HepG2 (cell line): Measurements from ENCODE around the gene DYNLL2. TPM values are rescaled to one million over a fixed set of nuclear protein-coding genes. Genes with fewer than 3 reads are reported as not detected.

Source experiments
- ARNTL ChIP-seq: sonication (generic); formaldehyde crosslinking; IDR thresholded peaks from 2 replicates; pipeline ENCODE4 v1.4.0; 2020; ENCODE audit warnings: mild to moderate bottlenecking, missing genetic modification reagents
- HOXA3 ChIP-seq: sonication (generic); formaldehyde crosslinking; IDR thresholded peaks from 2 replicates; pipeline ENCODE4 v1.5.0; 2020; ENCODE audit warnings: missing genetic modification reagents
- PATZ1 ChIP-seq: sonication (generic); formaldehyde crosslinking; IDR thresholded peaks from 2 replicates; pipeline ENCODE4 v1.4.0; 2020; ENCODE audit warnings: missing genetic modification reagents
- TFE3 ChIP-seq: IDR thresholded peaks from 2 replicates; pipeline ENCODE4 v1.6.1; 2016
- THRA ChIP-seq: sonication (generic); formaldehyde crosslinking; IDR thresholded peaks from 2 replicates; pipeline ENCODE4 v1.4.0; 2020; ENCODE audit warnings: missing genetic modification reagents, borderline replicate concordance
- YY1 ChIP-seq: IDR thresholded peaks from 2 replicates; pipeline ENCODE4 v1.6.1; 2011; ENCODE audit warnings: low read length, low read depth, moderate library complexity, mild to moderate bottlenecking; ENCODE audit not compliant: insufficient read depth, insufficient replicate concordance
- ZBTB38 ChIP-seq: sonication (generic); formaldehyde crosslinking; IDR thresholded peaks from 2 replicates; pipeline ENCODE4 v1.5.1; 2020; ENCODE audit warnings: mild to moderate bottlenecking, missing genetic modification reagents
- ZFX ChIP-seq: sonication (generic); formaldehyde crosslinking; IDR thresholded peaks from 2 replicates; pipeline ENCODE4 v1.4.0; 2020; ENCODE audit warnings: mild to moderate bottlenecking, low read depth, missing genetic modification reagents, moderate library complexity
- ZNF230 ChIP-seq: sonication (generic); formaldehyde crosslinking; IDR thresholded peaks from 2 replicates; pipeline ENCODE4 v1.4.0; 2020; ENCODE audit warnings: mild to moderate bottlenecking, missing genetic modification reagents
- ZNF263 ChIP-seq: sonication (generic); formaldehyde crosslinking; IDR thresholded peaks from 2 replicates; pipeline ENCODE4 v1.4.0; 2020; ENCODE audit warnings: missing genetic modification reagents
- ZNF547 ChIP-seq: sonication (generic); formaldehyde crosslinking; IDR thresholded peaks from 2 replicates; pipeline ENCODE4 v1.5.1; 2020; ENCODE audit warnings: mild to moderate bottlenecking, missing genetic modification reagents
- ZNF557 ChIP-seq: sonication (generic); formaldehyde crosslinking; IDR thresholded peaks from 2 replicates; pipeline ENCODE4 v1.4.0; 2020; ENCODE audit warnings: missing genetic modification reagents
- ZNF747 ChIP-seq: sonication (generic); formaldehyde crosslinking; IDR thresholded peaks from 2 replicates; pipeline ENCODE4 v1.8.1; 2023; ENCODE audit warnings: missing genetic modification reagents, mild to moderate bottlenecking, borderline replicate concordance
- ZNF761 ChIP-seq: sonication (generic); formaldehyde crosslinking; conservative IDR thresholded peaks from 2 replicates; pipeline ENCODE4 v1.4.0; 2020; ENCODE audit warnings: mild to moderate bottlenecking, missing genetic modification reagents
- ZNF792 ChIP-seq: IDR thresholded peaks from 2 replicates; pipeline ENCODE4 v1.6.1; 2016
- polyA plus RNA-seq, 8 experiments: library from polyadenylated mRNA; depleted of rRNA in 3 of 8; stranded (reverse) in 7 of 8; unstranded in 1 of 8; fragments of >200 nt; fragmentation: Illumina TruSeq in 4 of 8; extraction: Trizol in 4 of 8; gene quantifications; 2 replicates each; pipeline versions ENCODE4 v1.2.1 to v1.2.3, GENCODE V29; 2011 to 2016; ENCODE audit warnings: low read depth in 4 of 8, missing spikeins in 1 of 8, mixed read lengths in 1 of 8; ENCODE audit not compliant: insufficient read depth in 1 of 8
- total RNA-seq, 5 experiments: library from RNA; depleted of rRNA; stranded (reverse); fragments of >200 nt; fragmentation: Illumina TruSeq; extraction: Trizol; gene quantifications; 2 replicates each; pipeline ENCODE4 v1.2.3, GENCODE V29; 2016; ENCODE audit warnings: low read depth in 1 of 5

DYNLL2 gene
- total and polyA plus RNA-seq, 2 of the 13 experiments (the other 11 are each of a cell fraction or from before 2014, with no cell fraction given): 9.5 to 29.0 TPM

GRCh38 chr17:58083491-58084316, 485 bp downstream of the DYNLL2 start (continued):
- TF ChIP-seq ARNTL (CRISPR knock-in tag) (peak; percentile 40; the same call in 1 of the 2 replicates), ZBTB38 (CRISPR knock-in tag) (0 out of 2 replicates have a peak, but pooled peaks have one; percentile 35), TFE3 (no peak), ZNF557 (CRISPR knock-in tag) (0 out of 2 replicates have a peak, but pooled peaks have one; percentile 38), ZNF747 (CRISPR knock-in tag) (peak; percentile 85), ZNF547 (CRISPR knock-in tag) (peak; percentile 76), YY1 (peak; percentile 7), PATZ1 (CRISPR knock-in tag) (peak; percentile 58), ZNF792 (CRISPR knock-in tag) (no peak), ZNF263 (CRISPR knock-in tag) (peak; percentile 73; the same call in 1 of the 2 replicates), ZNF761 (CRISPR knock-in tag) (peak; percentile 82), ZNF230 (CRISPR knock-in tag) (peak; percentile 55; the same call in 1 of the 2 replicates), THRA (CRISPR knock-in tag) (no peak), HOXA3 (CRISPR knock-in tag) (peak; percentile 44; the same call in 1 of the 2 replicates), ZFX (CRISPR knock-in tag) (peak; percentile 91)
